ENCODE data around the gene JUP. TPM values are rescaled to one million over a fixed set of nuclear protein-coding genes. Genes with fewer than 3 reads are reported as not detected.
"Not testable (repeated sequence)": the region's sequence is repeated elsewhere in the genome, so short reads cannot be mapped to it uniquely, and the experiment has no call there.

JUP gene
- total and polyA plus RNA-seq, 4 experiments from 2014 or later = 0.15 to 0.69 TPM; not detected in 2

- POLR2A ChIA-PET (ENCODE audit: partially characterized antibody) = no interaction called here
- Mint-ChIP-seq H3K27me3 (peaks cover 0 to 10% of the 10 kb centered on the region in 2 donors), H3K4me1 (no peaks in the 10 kb centered on the region), H3K27ac (no peak overlapping the region), H3K36me3 (no peaks in the 10 kb centered on the region), H3K4me3 (no peak overlapping the region), H3K9me3 (peaks cover 0 to 1% (median 0%) of the 10 kb centered on the region in 8 donors)
- Histone ChIP-seq H3K27ac (ENCODE audit: low read depth, low read length) (no peak overlapping the region), H3K36me3 (ENCODE audit: insufficient read depth, low read length) (no peaks in the 10 kb centered on the region), H3K27me3 (ENCODE audit: insufficient read depth, low read length) (no peaks in the 10 kb centered on the region), H3K4me1 (ENCODE audit: insufficient read depth, low read length) (no peaks in the 10 kb centered on the region), H3K4me3 (ENCODE audit: low read length in 2 of 2) (no peak overlapping the region), H3K9me3 (ENCODE audit: control insufficient read depth in 1 of 2, low read length in 2 of 2) (no peaks in the 10 kb centered on the region)
- DNase-seq = no peak
- CTCF ChIA-PET (ENCODE audit: partially characterized antibody) = interaction anchor here (1.1 kb wide), 1 partner anchor 11 kb away, joined by 3 read pairs; no protein-coding TSS in a partner anchor
- intact Hi-C loops (cut with micrococcal nuclease) = no loop called here
Measured at GRCh38 chr17:41777157-41777573, 9.3 kb downstream of the JUP start.

GRCh38 chr17:41776262-41776900 lies 10.1 kb downstream of the JUP start:
- H3K27me3 ChIP-seq (ENCODE audit: insufficient read depth, low read length); H3K4me3 Mint-ChIP-seq; H3K9me3 ChIP-seq (ENCODE audit: control insufficient read depth in 1 of 2, low read length in 2 of 2); H3K4me3 ChIP-seq (ENCODE audit: low read length in 2 of 2); intact Hi-C loops (cut with micrococcal nuclease); H3K9me3 Mint-ChIP-seq; DNase-seq; H3K36me3 ChIP-seq (ENCODE audit: insufficient read depth, low read length); H3K4me1 Mint-ChIP-seq; H3K27ac ChIP-seq (ENCODE audit: low read depth, low read length); H3K4me1 ChIP-seq (ENCODE audit: insufficient read depth, low read length); H3K27ac Mint-ChIP-seq; H3K27me3 Mint-ChIP-seq; POLR2A ChIA-PET (ENCODE audit: partially characterized antibody); CTCF ChIA-PET (ENCODE audit: partially characterized antibody); H3K36me3 Mint-ChIP-seq: not testable (repeated sequence)

DNA sequence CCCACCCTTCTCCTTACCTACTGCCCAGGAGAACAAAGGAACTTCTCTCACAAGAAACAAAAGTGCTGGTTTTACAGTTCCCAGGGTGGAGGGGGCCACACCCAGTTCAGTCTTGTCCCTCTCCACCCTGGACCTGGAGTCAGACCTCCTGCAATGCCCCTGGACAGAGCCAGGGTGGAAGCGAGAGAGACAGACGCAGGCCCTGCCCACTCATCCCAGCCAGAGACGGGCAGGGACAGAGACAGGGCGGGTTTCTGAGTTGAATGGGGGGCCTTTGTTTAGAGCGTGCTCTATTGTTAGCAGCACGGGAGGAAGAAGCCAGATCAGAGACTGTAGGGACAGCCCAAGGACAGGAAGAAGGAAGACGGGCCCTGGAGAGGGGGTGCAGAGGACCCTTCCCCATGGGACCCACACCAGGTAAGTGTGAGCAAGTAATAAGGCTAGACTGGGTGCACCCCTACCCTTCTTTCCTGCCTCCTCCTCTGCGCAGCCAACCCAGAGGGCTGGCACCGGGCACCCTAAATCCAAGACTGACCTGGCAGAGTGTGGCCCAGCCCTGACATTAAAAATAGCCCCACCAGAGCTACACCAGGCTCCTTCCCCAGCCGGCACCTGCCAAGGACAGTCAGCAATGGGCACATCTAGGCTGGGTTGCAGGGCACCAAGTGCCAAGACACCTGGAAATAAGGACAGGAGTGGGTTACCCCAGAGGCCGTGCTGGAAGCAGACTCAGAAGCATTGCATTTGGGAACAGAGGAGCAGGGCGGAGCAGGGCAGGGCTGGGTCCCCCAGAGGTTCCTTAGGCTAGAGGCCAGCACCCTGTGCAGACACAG lies 10.9 kb downstream of the JUP start:
- H3K36me3 Mint-ChIP-seq = no peaks in the 10 kb centered on the region
- POLR2A ChIA-PET (ENCODE audit: partially characterized antibody) = no interaction called here
- no peaks in the 10 kb centered on the region for H3K9me3 ChIP-seq (ENCODE audit: control insufficient read depth in 1 of 2, low read length in 2 of 2)
- peaks cover 0 to 4% (median 0%) of the 10 kb centered on the region in 4 donors for H3K4me1 Mint-ChIP-seq
- H3K4me3 ChIP-seq (ENCODE audit: low read length in 2 of 2) = no peak overlapping the region
- H3K27ac ChIP-seq (ENCODE audit: low read depth, low read length) = no peak overlapping the region
- no peaks in the 10 kb centered on the region for H3K27me3 ChIP-seq (ENCODE audit: insufficient read depth, low read length)
- peaks cover 0 to 3% of the 10 kb centered on the region in 2 donors for H3K27me3 Mint-ChIP-seq
- H3K4me1 ChIP-seq (ENCODE audit: insufficient read depth, low read length) = no peaks in the 10 kb centered on the region
- no peak for DNase-seq
- H3K9me3 Mint-ChIP-seq = no peaks in the 10 kb centered on the region
- H3K4me3 Mint-ChIP-seq = no peak overlapping the region
- H3K36me3 ChIP-seq (ENCODE audit: insufficient read depth, low read length) = no peaks in the 10 kb centered on the region
- no peak overlapping the region for H3K27ac Mint-ChIP-seq
- intact Hi-C loops (cut with micrococcal nuclease) = no loop called here
- CTCF ChIA-PET (ENCODE audit: partially characterized antibody) = no interaction called here

DNA sequence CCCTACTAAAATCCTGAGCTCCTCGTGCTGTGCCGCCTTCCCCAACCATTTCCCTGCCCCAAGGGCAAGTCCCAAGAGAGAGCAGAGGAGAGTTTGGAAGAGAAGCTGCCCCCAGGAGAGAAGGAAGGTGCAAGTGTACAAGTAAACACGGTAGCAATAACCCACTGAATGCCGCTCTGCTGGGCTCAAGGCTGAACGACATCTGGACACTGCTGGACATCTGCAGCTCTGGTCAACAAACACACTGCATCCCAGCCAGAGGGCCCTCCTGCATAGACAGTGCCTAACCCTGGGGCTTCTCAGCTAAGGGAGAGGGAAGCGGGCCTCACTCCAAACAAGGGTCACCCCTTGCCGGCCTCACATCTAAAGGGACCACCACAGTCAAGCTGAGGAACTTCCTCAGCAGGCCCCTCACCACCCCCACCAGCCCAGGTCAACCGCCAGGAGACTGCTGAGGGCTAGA lies 12.7 kb downstream of the JUP start:
- no peaks in the 10 kb centered on the region for H3K27me3 ChIP-seq (ENCODE audit: insufficient read depth, low read length)
- Mint-ChIP-seq H3K4me3 (no peak overlapping the region), H3K27me3 (peaks cover 0 to 3% of the 10 kb centered on the region in 2 donors), H3K27ac (no peak overlapping the region), H3K9me3 (no peaks in the 10 kb centered on the region), H3K4me1 (peaks cover 0 to 4% (median 0%) of the 10 kb centered on the region in 4 donors), H3K36me3 (no peaks in the 10 kb centered on the region)
- H3K36me3 ChIP-seq (ENCODE audit: insufficient read depth, low read length) = no peaks in the 10 kb centered on the region
- no peaks in the 10 kb centered on the region for H3K9me3 ChIP-seq (ENCODE audit: control insufficient read depth in 1 of 2, low read length in 2 of 2)
- no peak for DNase-seq
- H3K27ac ChIP-seq (ENCODE audit: low read depth, low read length) = no peak overlapping the region
- intact Hi-C loops (cut with micrococcal nuclease) = no loop called here
- no peak overlapping the region for H3K4me3 ChIP-seq (ENCODE audit: low read length in 2 of 2)
- ChIA-PET POLR2A (ENCODE audit: partially characterized antibody) (interaction anchor here (0.6 kb wide), 1 partner anchor 168 kb away, joined by 3 read pairs; no protein-coding TSS in a partner anchor), CTCF (ENCODE audit: partially characterized antibody) (interaction anchor here (1.9 kb wide), 1 partner anchor 28 kb away, joined by 4 read pairs; no protein-coding TSS in a partner anchor)
- H3K4me1 ChIP-seq (ENCODE audit: insufficient read depth, low read length) = no peaks in the 10 kb centered on the region

- H3K9me3 Mint-ChIP-seq = no peaks in the 10 kb centered on the region
- Histone ChIP-seq H3K27me3 (ENCODE audit: insufficient read depth, low read length) (no peaks in the 10 kb centered on the region), H3K4me1 (ENCODE audit: insufficient read depth, low read length) (no peaks in the 10 kb centered on the region), H3K27ac (ENCODE audit: low read depth, low read length) (no peak overlapping the region), H3K36me3 (ENCODE audit: insufficient read depth, low read length) (no peaks in the 10 kb centered on the region), H3K4me3 (ENCODE audit: low read length in 2 of 2) (no peak overlapping the region), H3K9me3 (ENCODE audit: control insufficient read depth in 1 of 2, low read length in 2 of 2) (no peaks in the 10 kb centered on the region)
- no peak for DNase-seq
- POLR2A ChIA-PET (ENCODE audit: partially characterized antibody) = interaction anchor here (0.6 kb wide), 1 partner anchor 168 kb away, joined by 3 read pairs; no protein-coding TSS in a partner anchor
- CTCF ChIA-PET (ENCODE audit: partially characterized antibody) = interaction anchor here (1.9 kb wide), 1 partner anchor 28 kb away, joined by 4 read pairs; no protein-coding TSS in a partner anchor
- H3K27ac Mint-ChIP-seq = peak overlapping the region in 1 of 7 donors; percentile 8
- no peak overlapping the region for H3K4me3 Mint-ChIP-seq
- H3K4me1 Mint-ChIP-seq = peaks cover 0 to 4% (median 0%) of the 10 kb centered on the region in 4 donors
- intact Hi-C loops (cut with micrococcal nuclease) = no loop called here
- peaks cover 0 to 3% of the 10 kb centered on the region in 2 donors for H3K27me3 Mint-ChIP-seq
- H3K36me3 Mint-ChIP-seq = no peaks in the 10 kb centered on the region
Measured at GRCh38 chr17:41773190-41773588, 13.3 kb downstream of the JUP start.

- CTCF ChIA-PET (ENCODE audit: partially characterized antibody) = interaction anchor here (1.9 kb wide), 1 partner anchor 29 kb away, joined by 4 read pairs; no protein-coding TSS in a partner anchor
- POLR2A ChIA-PET (ENCODE audit: partially characterized antibody) = no interaction called here
- H3K27ac Mint-ChIP-seq = no peak overlapping the region
Measured at GRCh38 chr17:41772586-41773189, 13.8 kb downstream of the JUP start.

GRCh38 chr17:41772218-41772585 lies 14.3 kb downstream of the JUP start:
- Histone ChIP-seq H3K4me3 (ENCODE audit: low read length in 2 of 2) (no peak overlapping the region), H3K27ac (ENCODE audit: low read depth, low read length) (no peak overlapping the region), H3K36me3 (ENCODE audit: insufficient read depth, low read length) (no peaks in the 10 kb centered on the region), H3K9me3 (ENCODE audit: control insufficient read depth in 1 of 2, low read length in 2 of 2) (no peaks in the 10 kb centered on the region), H3K4me1 (ENCODE audit: insufficient read depth, low read length) (no peaks in the 10 kb centered on the region), H3K27me3 (ENCODE audit: insufficient read depth, low read length) (no peaks in the 10 kb centered on the region)
- ChIA-PET POLR2A (ENCODE audit: partially characterized antibody) (no interaction called here), CTCF (ENCODE audit: partially characterized antibody) (interaction anchor here (1.9 kb wide), 1 partner anchor 29 kb away, joined by 4 read pairs; no protein-coding TSS in a partner anchor)
- no peaks in the 10 kb centered on the region for H3K9me3 Mint-ChIP-seq
- no peak overlapping the region for H3K27ac Mint-ChIP-seq
- intact Hi-C loops (cut with micrococcal nuclease) = no loop called here
- no peak overlapping the region for H3K4me3 Mint-ChIP-seq
- H3K36me3 Mint-ChIP-seq = no peaks in the 10 kb centered on the region
- peaks cover 0 to 3% of the 10 kb centered on the region in 2 donors for H3K27me3 Mint-ChIP-seq
- peaks cover 0 to 4% (median 0%) of the 10 kb centered on the region in 4 donors for H3K4me1 Mint-ChIP-seq
- DNase-seq = no peak

More at GRCh38 chr17:41772586-41773189, 13.8 kb downstream of the JUP start:
- no peak overlapping the region for H3K4me3 ChIP-seq (ENCODE audit: low read length in 2 of 2)
- Mint-ChIP-seq H3K4me1 (peaks cover 0 to 4% (median 0%) of the 10 kb centered on the region in 4 donors), H3K9me3 (no peaks in the 10 kb centered on the region), H3K27me3 (peaks cover 0 to 3% of the 10 kb centered on the region in 2 donors), H3K36me3 (no peaks in the 10 kb centered on the region), H3K4me3 (no peak overlapping the region)
- intact Hi-C loops (cut with micrococcal nuclease) = no loop called here
- no peak overlapping the region for H3K27ac ChIP-seq (ENCODE audit: low read depth, low read length)
- H3K9me3 ChIP-seq (ENCODE audit: control insufficient read depth in 1 of 2, low read length in 2 of 2) = no peaks in the 10 kb centered on the region
- H3K27me3 ChIP-seq (ENCODE audit: insufficient read depth, low read length) = no peaks in the 10 kb centered on the region
- no peak for DNase-seq
- no peaks in the 10 kb centered on the region for H3K4me1 ChIP-seq (ENCODE audit: insufficient read depth, low read length)
- H3K36me3 ChIP-seq (ENCODE audit: insufficient read depth, low read length) = no peaks in the 10 kb centered on the region
